Activated naive CD4-positive, alpha-beta T cell treated with Interleukin-2 at 50 U/mL for 16 hours (primary cell): ENCODE measurements around the gene EXOG.

Source experiments
- DNase-seq: peaks from one replicate; pipeline ENCODE4 v3.0.0-alpha.2; 2020

Gene EXOG

GRCh38 chr3:38549082-38549481, 52.9 kb downstream of the EXOG start:
- no peak for DNase-seq

DNA sequence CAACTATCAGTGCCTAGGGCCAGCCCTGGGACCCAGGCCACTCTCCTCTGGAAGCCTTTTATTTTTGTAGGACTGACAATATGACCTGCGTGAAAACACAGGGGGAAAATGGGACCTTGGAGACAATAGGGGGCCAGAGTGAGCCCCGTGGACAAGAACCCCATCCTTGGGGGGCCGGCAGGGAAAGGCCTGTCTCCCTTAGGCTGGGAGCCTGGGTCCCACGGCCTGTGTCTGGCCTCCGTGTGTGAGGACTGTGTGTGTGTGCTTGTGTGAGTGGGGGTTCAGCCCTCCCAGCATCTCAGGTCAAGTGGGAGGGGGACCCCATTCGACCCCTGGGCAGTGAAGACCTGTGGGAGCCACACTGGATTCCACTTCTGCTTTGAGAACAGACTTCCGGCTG, 53.3 kb downstream of the EXOG start:
- DNase-seq = no peak

GRCh38 chr3:38549957-38550840, 54.1 kb downstream of the EXOG start:
- DNase-seq = no peak

- DNase-seq = no peak
These were observed 55.1 kb downstream of the EXOG start for GRCh38 chr3:38551026-38551832.

GRCh38 chr3:38552364-38552763, 56.2 kb downstream of the EXOG start:
- no peak for DNase-seq

GRCh38 chr3:38553071-38553470, 56.9 kb downstream of the EXOG start:
- DNase-seq = no peak

GRCh38 chr3:38554127-38554827, 58.1 kb downstream of the EXOG start:
- no peak for DNase-seq

DNA sequence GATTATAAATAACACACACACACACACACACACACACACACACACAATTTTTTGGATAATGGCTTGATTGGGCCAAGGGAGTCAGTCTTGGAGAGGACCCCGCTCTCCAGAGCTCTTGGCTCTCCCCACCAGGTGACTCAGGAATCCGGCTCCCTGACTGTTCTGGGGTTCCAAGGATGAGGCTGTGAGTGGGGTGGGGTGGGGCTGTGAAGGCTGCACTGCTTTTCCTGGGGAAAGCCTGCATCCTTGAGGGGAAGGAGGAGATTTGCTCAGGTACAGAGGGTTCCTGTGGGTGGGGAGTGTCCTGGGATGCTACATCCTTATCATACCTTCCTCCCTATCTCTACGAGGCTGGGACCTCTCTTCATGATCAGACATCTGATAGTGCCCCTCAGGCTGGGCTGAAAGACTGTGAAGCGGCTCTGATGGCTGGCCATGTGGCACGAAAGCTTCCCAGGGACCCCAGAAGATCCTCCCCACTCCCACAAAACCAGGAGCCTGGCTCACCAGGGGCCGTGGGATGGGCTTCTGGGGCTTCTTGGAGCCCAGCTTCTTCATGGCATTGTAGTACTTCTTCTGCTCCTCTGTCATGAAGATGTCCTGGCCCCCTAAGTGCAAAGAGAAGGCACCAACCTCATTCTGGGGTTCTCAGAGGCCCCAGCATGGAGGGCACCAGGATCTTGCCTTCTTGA, 59.2 kb downstream of the EXOG start:
- no peak for DNase-seq

DNA sequence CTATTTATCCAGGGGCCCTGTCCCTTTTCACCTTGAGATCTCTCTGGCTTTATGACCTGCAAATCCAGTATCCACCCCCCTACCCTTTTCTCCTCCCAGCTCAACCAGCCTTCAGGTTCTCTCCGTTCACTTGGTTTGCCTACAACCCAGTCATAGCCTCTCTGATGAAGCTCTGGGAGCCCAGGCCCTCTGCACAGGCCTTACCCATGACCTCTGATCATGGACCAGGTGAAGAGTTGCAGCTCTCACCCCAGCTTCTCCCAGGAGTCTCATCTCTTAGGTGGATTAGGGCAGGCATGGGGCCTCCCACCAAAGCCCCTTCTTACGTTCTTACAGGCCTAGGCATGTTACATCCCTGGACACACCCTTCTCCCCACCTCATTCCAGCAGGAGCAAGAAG, 59.8 kb downstream of the EXOG start:
- DNase-seq = no peak

DNA sequence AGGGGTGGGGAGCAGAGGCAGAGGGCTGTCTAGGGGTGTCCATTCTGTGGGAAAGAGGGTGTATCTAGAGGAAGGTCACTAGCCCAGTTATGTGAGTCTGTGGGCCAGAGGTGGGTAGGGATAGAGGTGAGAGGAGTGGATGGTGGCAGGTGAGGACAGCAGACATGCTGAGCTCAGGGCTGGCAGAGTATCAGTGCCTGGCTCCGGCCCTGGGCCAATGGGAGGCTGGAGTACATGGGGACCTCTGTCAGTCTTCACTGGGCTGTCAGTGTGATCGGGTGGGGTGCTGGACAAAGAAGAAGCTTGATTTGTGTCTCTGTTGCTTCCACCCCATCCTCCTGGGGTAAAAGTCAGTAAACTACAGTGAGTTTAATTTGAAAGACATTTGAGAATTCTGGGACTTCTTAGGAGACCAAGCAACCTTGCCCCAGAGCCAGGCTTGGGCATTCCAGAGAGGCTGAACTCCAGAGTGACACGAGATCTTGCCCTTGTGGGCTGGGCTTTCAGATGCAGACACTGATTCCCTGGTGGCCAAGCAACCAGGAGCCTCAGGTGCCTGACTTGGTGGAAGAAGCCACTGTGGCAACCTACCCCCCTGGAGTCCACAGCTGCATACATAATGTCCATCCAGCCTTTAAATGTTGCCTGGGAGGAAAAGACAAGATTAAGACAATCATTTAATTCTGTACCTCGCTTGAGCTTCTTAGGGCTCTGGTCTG, 60.7 kb downstream of the EXOG start:
- DNase-seq = no peak

DNA sequence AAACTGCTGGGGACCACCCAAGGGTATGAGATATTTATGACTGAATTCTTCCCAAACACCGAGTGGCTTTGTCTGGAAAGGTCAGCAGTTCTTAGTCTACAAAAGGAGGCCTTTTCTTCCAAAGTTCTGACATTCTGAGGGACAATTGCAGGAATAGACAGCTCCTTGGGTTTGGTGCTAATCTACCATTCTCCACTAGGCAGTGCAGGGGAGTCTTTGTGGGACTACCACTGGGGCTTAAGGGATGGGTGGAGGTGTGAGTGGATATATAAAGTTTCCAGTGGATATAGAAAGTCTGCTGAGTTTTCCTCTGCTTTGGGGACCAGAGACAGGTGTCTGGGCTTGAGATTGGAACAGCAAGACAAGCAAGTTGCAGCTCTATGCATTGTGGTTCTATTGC, 62.7 kb downstream of the EXOG start:
- DNase-seq = no peak

GRCh38 chr3:38560284-38560683, 64.1 kb downstream of the EXOG start:
- no peak for DNase-seq

DNA sequence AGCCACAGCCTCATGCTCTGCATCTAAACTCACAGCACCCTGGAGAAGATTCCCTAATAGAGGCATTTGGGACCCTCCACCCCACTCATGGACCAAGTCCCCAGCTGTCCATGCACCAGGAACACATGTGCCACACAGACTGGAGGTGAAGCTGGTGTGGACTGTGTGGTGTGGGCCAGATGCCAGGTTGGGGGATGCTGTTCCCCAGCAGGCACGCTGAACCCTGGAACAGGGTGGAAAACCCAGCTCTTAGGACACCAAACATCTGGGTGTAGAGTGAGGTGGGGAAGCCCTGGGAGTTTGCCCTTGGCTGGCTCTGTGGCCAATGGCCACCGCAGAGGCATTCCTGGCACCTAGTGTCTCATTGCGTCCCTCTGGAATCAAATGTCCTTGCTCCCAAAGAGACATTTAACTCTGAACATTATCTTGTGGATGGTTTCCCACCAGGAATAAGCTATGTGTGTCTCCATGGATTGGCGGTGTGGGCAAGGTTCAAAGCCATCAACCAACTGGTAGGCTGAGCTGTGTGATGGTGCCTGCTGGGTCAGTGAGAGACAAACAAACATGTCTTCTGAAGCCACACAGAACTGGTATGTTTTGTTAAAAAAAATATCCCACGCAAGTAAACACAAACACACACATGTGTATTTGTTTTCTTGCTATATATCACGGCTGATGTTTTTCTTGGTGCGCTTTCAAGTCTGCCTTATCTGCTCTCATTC, 65.0 kb downstream of the EXOG start:
- no peak for DNase-seq

DNA sequence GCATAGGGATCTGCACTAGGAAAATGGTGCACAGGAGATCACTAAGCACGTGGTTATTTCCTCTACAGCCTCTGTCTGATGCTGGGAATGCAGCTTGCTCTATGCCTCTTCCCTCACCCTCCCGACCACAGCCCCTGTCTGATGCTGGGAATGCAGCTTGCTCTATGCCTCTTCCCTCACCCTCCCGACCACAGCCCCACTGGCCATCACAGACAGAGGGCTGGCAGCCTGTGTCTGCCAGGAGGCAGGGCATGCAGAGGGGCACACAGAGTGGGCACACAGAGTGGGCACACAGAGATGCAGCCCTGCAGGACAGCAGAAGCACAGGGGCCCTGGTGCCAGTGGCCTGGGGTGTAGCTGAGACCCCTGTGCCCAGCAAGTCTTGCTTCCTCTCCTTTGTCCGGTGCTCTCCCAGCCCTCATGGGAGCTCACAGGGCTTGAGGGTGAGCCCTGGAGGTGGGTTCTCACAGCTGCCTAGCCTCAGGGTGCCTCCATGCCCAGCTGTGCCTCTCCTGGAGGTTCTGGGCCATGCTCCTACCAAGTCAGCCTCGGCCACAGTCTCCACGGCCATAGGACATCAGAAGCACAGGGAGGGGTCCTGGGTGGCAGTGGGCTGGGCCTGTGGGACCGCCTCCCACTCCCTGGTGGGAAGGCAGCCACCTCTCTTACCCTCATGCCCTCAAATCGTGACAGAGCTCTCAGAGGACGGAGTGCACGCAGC, 65.8 kb downstream of the EXOG start:
- DNase-seq = no peak

- DNase-seq = no peak
These were observed 66.4 kb downstream of the EXOG start for GRCh38 chr3:38562467-38562925.

GRCh38 chr3:38563070-38563885, 67.1 kb downstream of the EXOG start:
- DNase-seq = no peak

DNA sequence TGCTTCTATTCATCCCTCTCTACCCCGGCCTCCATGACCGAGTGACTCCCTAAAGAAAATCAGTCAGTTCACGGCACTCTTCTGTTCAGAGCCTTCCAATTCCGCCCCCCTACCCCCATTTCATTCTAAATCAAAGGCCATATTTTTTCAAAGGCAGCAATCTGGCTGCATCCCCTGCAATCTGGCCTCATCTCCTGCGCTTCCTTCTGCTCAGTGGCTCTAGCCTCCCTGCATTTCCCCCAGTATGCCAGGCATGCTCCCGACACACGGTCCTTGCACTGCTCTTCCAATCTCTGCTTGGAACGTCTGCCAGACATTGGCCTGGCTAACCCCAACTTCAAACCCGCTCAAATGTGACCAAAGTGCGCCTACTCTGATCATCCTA, 67.7 kb downstream of the EXOG start:
- no peak for DNase-seq

GRCh38 chr3:38564631-38565338, 68.6 kb downstream of the EXOG start:
- no peak for DNase-seq
